GM18909 (cell line): ENCODE results near the gene PARD3B.

Experiments
- ATAC-seq: cut with Tn5 transposase; IDR thresholded peaks from one replicate; pipeline ENCODE4 v1.9.1; 2021; ENCODE audit warnings: mild to moderate bottlenecking; ENCODE audit not compliant: unreplicated experiment, poor library complexity

The PARD3B gene

GRCh38 chr2:204683384-204683783 is 138.1 kb downstream of the PARD3B start:
- no peak for ATAC-seq

- ATAC-seq = no peak
These were observed 141.1 kb downstream of the PARD3B start for GRCh38 chr2:204686406-204686805.

- ATAC-seq = no peak
These were observed 142.5 kb downstream of the PARD3B start for GRCh38 chr2:204687776-204688175.

- no peak for ATAC-seq
These were observed 146.7 kb downstream of the PARD3B start for GRCh38 chr2:204691911-204692510.

GRCh38 chr2:204692790-204693189 is 147.5 kb downstream of the PARD3B start:
- ATAC-seq = no peak

GRCh38 chr2:204693262-204693661 is 148.0 kb downstream of the PARD3B start:
- ATAC-seq = no peak

GRCh38 chr2:204695506-204695905 is 150.2 kb downstream of the PARD3B start:
- ATAC-seq = no peak

GRCh38 chr2:204696124-204696523 is 150.8 kb downstream of the PARD3B start:
- no peak for ATAC-seq

- ATAC-seq = no peak
These were observed 160.1 kb downstream of the PARD3B start for GRCh38 chr2:204705243-204705932.

GRCh38 chr2:204706939-204707338 is 161.7 kb downstream of the PARD3B start:
- ATAC-seq = no peak

GRCh38 chr2:204713211-204713610 is 167.9 kb downstream of the PARD3B start:
- ATAC-seq = no peak

GRCh38 chr2:204715361-204715760 is 170.1 kb downstream of the PARD3B start:
- no peak for ATAC-seq

- ATAC-seq = no peak
These were observed 172.3 kb downstream of the PARD3B start for GRCh38 chr2:204717591-204717990.

- ATAC-seq = no peak
These were observed 173.3 kb downstream of the PARD3B start for GRCh38 chr2:204718607-204719006.

- no peak for ATAC-seq
These were observed 175.6 kb downstream of the PARD3B start for GRCh38 chr2:204720874-204721273.

- ATAC-seq = no peak
These were observed 176.9 kb downstream of the PARD3B start for GRCh38 chr2:204722207-204722606.

- ATAC-seq = no peak
These were observed 177.4 kb downstream of the PARD3B start for GRCh38 chr2:204722691-204723090.

GRCh38 chr2:204725693-204726360 is 180.6 kb downstream of the PARD3B start:
- ATAC-seq = no peak

- no peak for ATAC-seq
These were observed 181.6 kb downstream of the PARD3B start for GRCh38 chr2:204726831-204727230.

GRCh38 chr2:204727368-204727767 is 182.1 kb downstream of the PARD3B start:
- ATAC-seq = no peak

GRCh38 chr2:204730603-204731002 is 185.3 kb downstream of the PARD3B start:
- no peak for ATAC-seq

- no peak for ATAC-seq
These were observed 186.7 kb downstream of the PARD3B start for GRCh38 chr2:204732019-204732418.
